Caco-2 (cell line): Measurements from ENCODE around the gene TMEM74B. TPM values are rescaled to one million over a fixed set of nuclear protein-coding genes. Genes with fewer than 3 reads are reported as not detected.

Source experiments
- BruUV-seq: library from RNA; stranded (reverse); fragments of 400-500 nt; replicated peaks from 2 replicates; lab custom pipeline; 2021; lab: Mats Ljungman, UMichigan
- CTCF ChIA-PET: fragments of 300-600 bp; sonication (Branson Sonifier 250); formaldehyde crosslinking; loops from one replicate; lab custom pipeline; 2022; ENCODE audit warnings: antibody characterized with exemption; lab: Charles Lee
- POLR2A ChIA-PET: fragments of 300-600 bp; sonication (Branson Sonifier 250); formaldehyde crosslinking; loops from one replicate; lab custom pipeline; 2022; ENCODE audit warnings: antibody characterized with exemption; lab: Charles Lee
- DNase-seq, 2 experiments: peaks; one replicate each; pipeline versions ENCODE4 v3.0.0 to v3.0.0-alpha.2; 2020 to 2022
- H3K27me3 ChIP-seq: replicated peaks from 2 replicates; pipeline ENCODE4 v1.6.0; 2011; ENCODE audit warnings: low read length; ENCODE audit not compliant: control insufficient read depth, insufficient read depth
- H3K36me3 ChIP-seq: 2 replicates; pipeline ENCODE4 v1.5.1; 2011; ENCODE audit warnings: low read length; ENCODE audit not compliant: control insufficient read depth, insufficient read depth
- H3K4me1 ChIP-seq: fragments of 250-450 bp; sonication (Bioruptor Pico); 2 replicates; pipeline ENCODE4 v1.5.1; 2020; ENCODE audit warnings: mild to moderate bottlenecking
- H3K4me3 ChIP-seq: 2 replicates; pipeline ENCODE4 v1.5.1; 2011; ENCODE audit warnings: low read depth, mild to moderate bottlenecking, control low read depth, low read length
- H3K9me3 ChIP-seq: fragments of 250-450 bp; sonication (Bioruptor Pico); 2 replicates; pipeline ENCODE4 v1.5.1; 2020; ENCODE audit warnings: mild to moderate bottlenecking, moderate library complexity
- H3K27ac Mint-ChIP-seq: one replicate; pipeline ENCODE4 v1.8.0; 2022; ENCODE audit warnings: mixed read lengths; ENCODE audit not compliant: unreplicated experiment
- H3K27me3 Mint-ChIP-seq: one replicate; pipeline ENCODE4 v1.8.0; 2022; ENCODE audit warnings: mixed read lengths; ENCODE audit not compliant: insufficient read depth, unreplicated experiment
- H3K36me3 Mint-ChIP-seq: one replicate; pipeline ENCODE4 v1.8.0; 2022; ENCODE audit warnings: mild to moderate bottlenecking, mixed read lengths; ENCODE audit not compliant: insufficient read depth, unreplicated experiment
- H3K4me1 Mint-ChIP-seq: one replicate; pipeline ENCODE4 v1.8.0; 2022; ENCODE audit warnings: low read depth, mixed read lengths; ENCODE audit not compliant: unreplicated experiment
- H3K4me3 Mint-ChIP-seq: one replicate; pipeline ENCODE4 v1.8.0; 2022; ENCODE audit warnings: mild to moderate bottlenecking, moderate library complexity, mixed read lengths; ENCODE audit not compliant: unreplicated experiment
- H3K9me3 Mint-ChIP-seq: one replicate; pipeline ENCODE4 v1.8.0; 2022; ENCODE audit warnings: mixed read lengths; ENCODE audit not compliant: unreplicated experiment
- CTCF ChIP-seq, 2 experiments: fragments of 200-600 bp in 1 of 2; IDR thresholded peaks; 1 replicate in 1 of 2; 2 replicates in 1 of 2; pipeline versions ENCODE4 v1.5.1 to v1.8.0; 2011 to 2022; ENCODE audit warnings: antibody characterized with exemption in 1 of 2, control low read depth in 1 of 2, inconsistent platforms in 1 of 2, low read depth in 1 of 2, low read length in 1 of 2, mild to moderate bottlenecking in 1 of 2, moderate library complexity in 1 of 2; ENCODE audit not compliant: insufficient read depth in 1 of 2, severe bottlenecking in 1 of 2, unreplicated experiment in 1 of 2
- intact Hi-C: fragments of 100-400 bp; cut with micrococcal nuclease; formaldehyde crosslinking; loops from one replicate; pipeline ENCODE4 v1.10.0; 2022; ENCODE audit not compliant: unreplicated experiment
- total RNA-seq: library from RNA; stranded (reverse); gene quantifications from 2 replicates; pipeline ENCODE4 v1.2.3, GENCODE V29; 2022

The TMEM74B gene
- total RNA-seq, 1 experiment from 2014 or later = 6.9 TPM

GRCh38 chr20:1204576-1204975, 19.8 kb upstream of the TMEM74B start:
- CTCF ChIA-PET = interaction anchor here (0.9 kb wide), 1 partner anchor 96 kb away, joined by 3 read pairs; no protein-coding TSS in a partner anchor
- no peaks in the 10 kb centered on the region for H3K4me1 Mint-ChIP-seq
- H3K36me3 ChIP-seq = no peaks in the 10 kb centered on the region
- DNase-seq = no peak
- no peaks in the 10 kb centered on the region for H3K4me1 ChIP-seq
- no peak for TF ChIP-seq CTCF (IDR thresholded peaks at IDR 0.05; ENCODE audit: insufficient read depth in 1 of 2, low read depth in 1 of 2, low read length in 1 of 2, severe bottlenecking in 1 of 2, unreplicated experiment in 1 of 2)
- H3K4me3 ChIP-seq = no peak overlapping the region
- no peaks in the 10 kb centered on the region; the same call in 1 of the 2 replicates for H3K27me3 ChIP-seq
- no peaks in the 10 kb centered on the region for H3K9me3 ChIP-seq
- peaks cover 4% of the 10 kb centered on the region for H3K36me3 Mint-ChIP-seq
- no peak overlapping the region for H3K4me3 Mint-ChIP-seq
- no peak overlapping the region for H3K27ac Mint-ChIP-seq
- BruUV-seq = no TSS peak
- POLR2A ChIA-PET = no interaction called here
- intact Hi-C loops = no loop called here
- H3K27me3 Mint-ChIP-seq = peaks cover 10% of the 10 kb centered on the region
- no peaks in the 10 kb centered on the region for H3K9me3 Mint-ChIP-seq

GRCh38 chr20:1204113-1204512, 19.3 kb upstream of the TMEM74B start:
- CTCF ChIA-PET = no interaction called here
- POLR2A ChIA-PET = no interaction called here
- H3K9me3 Mint-ChIP-seq = no peaks in the 10 kb centered on the region

GRCh38 chr20:1203630-1204029, 18.8 kb upstream of the TMEM74B start:
- H3K4me3 Mint-ChIP-seq = no peak overlapping the region
- no peak overlapping the region for H3K4me3 ChIP-seq
- no peaks in the 10 kb centered on the region for H3K4me1 ChIP-seq
- H3K9me3 ChIP-seq = no peaks in the 10 kb centered on the region
- DNase-seq = no peak
- ChIA-PET POLR2A (no interaction called here), CTCF (interaction anchor here (0.6 kb wide), 1 partner anchor 10 kb away, joined by 3 read pairs; no protein-coding TSS in a partner anchor)
- no peak for TF ChIP-seq CTCF (IDR thresholded peaks at IDR 0.05; ENCODE audit: insufficient read depth in 1 of 2, low read depth in 1 of 2, low read length in 1 of 2, severe bottlenecking in 1 of 2, unreplicated experiment in 1 of 2)
- intact Hi-C loops = no loop called here
- no peak overlapping the region for H3K27ac Mint-ChIP-seq
- H3K36me3 Mint-ChIP-seq = peaks cover 4% of the 10 kb centered on the region
- H3K36me3 ChIP-seq = no peaks in the 10 kb centered on the region
- no peaks in the 10 kb centered on the region for H3K9me3 Mint-ChIP-seq
- H3K4me1 Mint-ChIP-seq = no peaks in the 10 kb centered on the region
- no TSS peak for BruUV-seq
- H3K27me3 ChIP-seq = no peaks in the 10 kb centered on the region; the same call in 1 of the 2 replicates
- H3K27me3 Mint-ChIP-seq = peaks cover 8% of the 10 kb centered on the region

More at GRCh38 chr20:1204113-1204512, 19.3 kb upstream of the TMEM74B start:
- Histone ChIP-seq H3K36me3 (no peaks in the 10 kb centered on the region), H3K27me3 (no peaks in the 10 kb centered on the region; the same call in 1 of the 2 replicates), H3K9me3 (no peaks in the 10 kb centered on the region), H3K4me3 (no peak overlapping the region), H3K4me1 (no peaks in the 10 kb centered on the region)
- BruUV-seq = no TSS peak
- Mint-ChIP-seq H3K27ac (no peak overlapping the region), H3K36me3 (peaks cover 4% of the 10 kb centered on the region), H3K27me3 (peaks cover 7% of the 10 kb centered on the region), H3K4me1 (no peaks in the 10 kb centered on the region), H3K4me3 (no peak overlapping the region)
- TF ChIP-seq CTCF (IDR thresholded peaks at IDR 0.05; ENCODE audit: insufficient read depth in 1 of 2, low read depth in 1 of 2, low read length in 1 of 2, severe bottlenecking in 1 of 2, unreplicated experiment in 1 of 2) = no peak
- DNase-seq = no peak
- intact Hi-C loops = no loop called here
